ENCODE measurements around the gene DENND11.

DNA sequence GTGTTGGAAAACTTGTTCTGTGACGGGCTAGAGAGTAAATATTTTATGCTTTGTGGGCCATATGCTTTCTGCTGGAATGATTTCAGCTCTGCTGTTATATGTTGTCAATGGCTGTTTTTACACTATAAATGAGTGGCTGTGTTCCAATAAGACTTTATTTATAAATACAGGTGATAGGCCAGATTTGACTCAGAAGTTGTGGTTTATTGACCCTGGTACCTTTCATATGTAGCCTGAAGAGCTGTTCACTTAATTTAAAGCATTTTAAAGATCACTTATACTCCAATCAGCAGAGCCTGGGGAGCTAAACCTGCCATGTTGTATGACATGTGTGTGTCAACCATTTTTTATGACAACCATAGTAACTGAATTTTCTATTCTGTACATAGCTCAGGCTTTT, 27.1 kb upstream of the DENND11 start:
- TF ChIP-seq ZNF274 (IDR thresholded peaks at IDR 0.05; ENCODE audit: low read depth, low read length), result no peak
- TF ChIP-seq SUZ12 (IDR thresholded peaks at IDR 0.05; ENCODE audit: extremely low read depth, insufficient read depth, insufficient read length), result no peak
- TF ChIP-seq YY1 (IDR thresholded peaks at IDR 0.05; ENCODE audit: insufficient read depth, insufficient read length), result no peak
